K562 (cell line): ENCODE data around the gene PTPN13. TPM values are rescaled to one million over a fixed set of nuclear protein-coding genes. Genes with fewer than 3 reads are reported as not detected.

Source experiments
- ATAC-seq: fragments of 200-7000 bp; cut with Tn5 transposase; 3 replicates; pipeline ENCODE4 v1.9.1; 2020; ENCODE audit warnings: moderate library complexity
- BruUV-seq: library from RNA; stranded (reverse); fragments of 400-500 nt; replicated peaks from 2 replicates; lab custom pipeline; 2021; lab: Mats Ljungman, UMichigan
- CTCF ChIA-PET: fragments of 300-600 bp; formaldehyde crosslinking; extraction: SDS; loops from one replicate; lab custom pipeline; 2021; ENCODE audit warnings: low intra/inter-chr PET ratio; lab: Yijun Ruan, JAX
- POLR2A ChIA-PET: fragments of 300-600, 350-650 bp; sonication (Branson Sonifier 250); formaldehyde crosslinking; extraction: SDS; loops from one replicate; lab custom pipeline; 2021; ENCODE audit warnings: antibody characterized with exemption, inconsistent platforms; lab: Yijun Ruan, JAX
- DNase-seq, 4 experiments: peaks; one replicate each; pipeline versions ENCODE4 v3.0.0 to v3.0.0-alpha.2; 2011 to 2018; ENCODE audit warnings: low spot score in 3 of 4, mixed read lengths in 3 of 4; ENCODE audit errors: extremely low read depth in 1 of 4
- FAIRE-seq: peaks from 2 replicates; lab custom pipeline; 2011; peaks lifted over from hg19 to GRCh38; lab: Jason Lieb, UNC
- H2AFZ ChIP-seq: 2 replicates; pipeline ENCODE4 v1.6.0; 2011; ENCODE audit warnings: low read depth, low read length, control low read depth, inconsistent platforms
- H3K27ac ChIP-seq: fragments of 200-600 bp; 3 replicates; pipeline ENCODE4 v1.8.0; 2011; ENCODE audit warnings: low read depth, mild to moderate bottlenecking, control low read depth, inconsistent platforms, low read length, moderate library complexity, mixed read lengths; ENCODE audit errors: extremely low read depth
- H3K27me3 ChIP-seq, 2 experiments: fragments of 300-600 bp in 1 of 2; 2 replicates in 1 of 2; 3 replicates in 1 of 2; pipeline versions ENCODE4 v1.6.0 to v1.8.0; 2011; ENCODE audit warnings: inconsistent platforms in 2 of 2, low read length in 2 of 2, mild to moderate bottlenecking in 1 of 2, mixed read lengths in 1 of 2, moderate library complexity in 1 of 2; ENCODE audit not compliant: control insufficient read depth in 2 of 2, insufficient read depth in 2 of 2
- H3K36me3 ChIP-seq: fragments of 300-600 bp; 3 replicates; pipeline ENCODE4 v1.8.0; 2011; ENCODE audit warnings: mild to moderate bottlenecking, low read length, inconsistent platforms; ENCODE audit not compliant: control insufficient read depth, insufficient read depth
- H3K4me1 ChIP-seq, 2 experiments: fragments of 200-600 bp in 1 of 2; replicated peaks in 1 of 2; 2 replicates in 1 of 2; 3 replicates in 1 of 2; pipeline versions ENCODE4 v1.5.1 to v1.8.0; 2011; ENCODE audit warnings: inconsistent platforms in 2 of 2, low read length in 2 of 2, mild to moderate bottlenecking in 1 of 2, mixed read lengths in 1 of 2, moderate library complexity in 1 of 2; ENCODE audit not compliant: control insufficient read depth in 2 of 2, insufficient read depth in 2 of 2
- H3K4me2 ChIP-seq: 2 replicates; pipeline ENCODE4 v1.6.1; 2011; ENCODE audit warnings: low read length, control low read depth, inconsistent platforms, mixed read lengths; ENCODE audit not compliant: insufficient read depth
- H3K4me3 ChIP-seq: fragments of 200-600 bp; sonication (generic), shearing (Covaris generic); 2 replicates; pipeline ENCODE4 v1.5.1; 2016; ENCODE audit warnings: control low read depth, inconsistent platforms
- H3K79me2 ChIP-seq: fragments of 200-600 bp; 3 replicates; pipeline ENCODE4 v1.8.0; 2011; ENCODE audit warnings: low read length, inconsistent platforms; ENCODE audit not compliant: control insufficient read depth, insufficient read depth
- H3K9ac ChIP-seq, 2 experiments: 2 replicates each; pipeline versions ENCODE4 v1.6.0 to v1.6.1; 2011; ENCODE audit warnings: low read depth in 2 of 2, low read length in 2 of 2, control low read depth in 1 of 2, inconsistent platforms in 1 of 2, mild to moderate bottlenecking in 1 of 2, mixed read lengths in 1 of 2; ENCODE audit not compliant: insufficient read depth in 1 of 2
- H3K9me1 ChIP-seq: one replicate; pipeline ENCODE4 v1.6.0; 2011; ENCODE audit warnings: inconsistent platforms, mild to moderate bottlenecking, low read length, moderate library complexity; ENCODE audit not compliant: control insufficient read depth, insufficient read depth
- H3K9me3 ChIP-seq: replicated peaks from 2 replicates; pipeline ENCODE4 v1.5.1; 2011; ENCODE audit warnings: low read depth, low read length, inconsistent platforms; ENCODE audit not compliant: control insufficient read depth, insufficient read depth
- H4K20me1 ChIP-seq: replicated peaks from 2 replicates; pipeline ENCODE4 v1.6.1; 2011; ENCODE audit warnings: low read length, inconsistent platforms, mixed read lengths; ENCODE audit not compliant: control insufficient read depth, insufficient read depth
- BRD9 ChIP-seq: fragments of 450-650 bp; IDR thresholded peaks from 2 replicates; pipeline ENCODE4 v1.6.1; 2018; ENCODE audit warnings: low read depth; ENCODE audit not compliant: partially characterized antibody
- C11orf30 ChIP-seq: fragments of 450-650 bp; IDR thresholded peaks from 2 replicates; pipeline ENCODE4 v1.6.1; 2016; ENCODE audit warnings: low read depth, mild to moderate bottlenecking
- ELF2 ChIP-seq: fragments of 250-450 bp; sonication (Bioruptor Pico); IDR thresholded peaks from 2 replicates; pipeline ENCODE4 v1.5.0; 2021; ENCODE audit warnings: mild to moderate bottlenecking
- POLR2B ChIP-seq: fragments of 450-650 bp; IDR thresholded peaks from 2 replicates; pipeline ENCODE4 v1.6.1; 2018; ENCODE audit warnings: low read depth; ENCODE audit not compliant: partially characterized antibody
- PTTG1 ChIP-seq: fragments of 450-650 bp; IDR thresholded peaks from 2 replicates; pipeline ENCODE4 v1.6.1; 2016; ENCODE audit warnings: low read depth, mild to moderate bottlenecking, missing genetic modification characterization, missing compliant biosample characterization
- TCF7 ChIP-seq: sonication (generic); IDR thresholded peaks from 2 replicates; pipeline ENCODE4 v1.6.1; 2016; ENCODE audit warnings: antibody characterized with exemption, borderline replicate concordance
- ZNF124 ChIP-seq: sonication (generic); formaldehyde crosslinking; IDR thresholded peaks from 2 replicates; pipeline ENCODE4 v1.8.1; 2022; ENCODE audit warnings: missing genetic modification reagents
- ZNF778 ChIP-seq: fragments of 450-650 bp; formaldehyde crosslinking; IDR thresholded peaks from 2 replicates; pipeline ENCODE4 v1.4.0; 2020; ENCODE audit warnings: mild to moderate bottlenecking, moderate library complexity
- WGBS: fragments of 100-300 bp; shearing (Covaris generic); methylation state at CpG from one replicate; pipeline ENCODE4 v1.1.6; 2016; ENCODE audit warnings: low coverage, mixed read lengths; ENCODE audit not compliant: insufficient coverage; ENCODE audit errors: missing lambda C conversion rate; 5-methylcytosine and 5-hydroxymethylcytosine counted together
- in situ Hi-C: fragments of 300-500 bp; cut with MboI; formaldehyde crosslinking; loops from 4 replicates; pipeline ENCODE4 v1.15.0; 2018; ENCODE audit warnings: inconsistent platforms, mixed read lengths
- intact Hi-C: fragments of 100-400 bp; cut with micrococcal nuclease; formaldehyde crosslinking; loops from 2 replicates; pipeline ENCODE4 v1.14.2; 2022
- polyA plus RNA-seq, 8 experiments: library from polyadenylated mRNA; depleted of rRNA in 4 of 8; stranded (reverse) in 5 of 8; unstranded in 3 of 8; fragments of >200 nt; fragmentation: Nextera tagmentation in 2 of 8; fragmentation: Illumina TruSeq in 1 of 8; extraction: Ambion mirVana in 2 of 8; extraction: Trizol in 1 of 8; gene quantifications; 2 replicates each; pipeline versions ENCODE4 v1.2.1 to v1.2.3, GENCODE V29; 2011 to 2014; ENCODE audit warnings: inconsistent platforms in 1 of 8, missing spikeins in 1 of 8
- total RNA-seq, 7 experiments: library from RNA; depleted of rRNA in 6 of 7; stranded (reverse); fragments of >200 nt in 6 of 7; fragmentation: Illumina TruSeq in 2 of 7; extraction: Trizol in 2 of 7; gene quantifications; 2 replicates each; pipeline versions ENCODE4 v1.2.1 to v1.2.3, GENCODE V29; 2011 to 2021; ENCODE audit warnings: low replicate concordance in 1 of 7
- TF ChIP-seq, protein P1 (sequence below): fragments of 450-650 bp; IDR thresholded peaks from 2 replicates; pipeline ENCODE4 v1.6.1; 2016; ENCODE audit warnings: missing biosample characterization, missing genetic modification characterization

PTPN13 gene
- total and polyA plus RNA-seq, 9 of the 15 experiments (the other 6 are each of a cell fraction or from before 2014, with no cell fraction given), result 0.33 TPM; not detected in 8

DNA sequence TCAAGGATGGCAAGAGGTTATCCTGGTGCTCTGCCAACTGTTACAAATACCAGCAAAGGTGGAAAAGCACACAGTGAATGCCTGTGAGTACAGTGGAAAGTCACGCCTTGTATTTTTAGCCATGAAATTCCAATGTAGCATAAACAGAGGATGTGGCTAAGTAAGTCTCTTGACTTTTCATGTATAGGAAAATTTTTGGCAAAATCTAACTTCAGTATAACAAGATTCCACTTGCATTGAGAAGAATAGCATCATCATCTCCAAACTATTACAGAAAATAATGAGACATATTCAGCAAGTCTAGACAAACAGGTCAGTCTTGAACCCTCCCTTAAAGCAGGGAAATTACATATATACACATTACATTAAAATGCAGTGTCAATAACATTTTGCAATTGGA, 247.2 kb downstream of the PTPN13 start (continued):
- TF ChIP-seq BRD9, result no peak
- TF ChIP-seq, all 486 proteins: peak for 0

DNA sequence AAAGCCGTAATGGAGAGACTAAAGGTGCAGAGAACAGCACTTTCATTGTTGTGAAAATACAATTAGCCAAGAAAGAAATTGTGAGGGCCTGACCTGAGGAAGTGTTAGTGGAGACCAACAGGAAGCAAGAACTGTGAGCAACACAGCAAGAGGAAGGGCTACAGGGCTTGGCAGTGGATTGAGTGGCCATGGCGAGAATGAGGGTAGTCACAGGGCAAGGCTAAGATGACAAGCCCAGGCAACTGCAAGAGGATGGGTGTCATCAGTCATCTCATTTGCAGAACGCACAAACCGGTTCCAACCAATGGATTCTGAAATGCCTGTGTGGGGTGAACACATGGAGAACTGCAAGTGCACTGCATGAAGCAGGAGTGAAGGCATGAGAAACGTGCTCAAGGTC, 251.5 kb downstream of the PTPN13 start:
- 0% methylated on average over 5 of the region's 5 CpGs for WGBS
- Histone ChIP-seq H3K36me3 (no peaks in the 10 kb centered on the region), H3K4me2 (no peak overlapping the region), H3K27me3 (peaks cover 8 to 15% of the 10 kb centered on the region in 2 experiments; a peak in 4 of 5 replicates), H2AFZ (no peak overlapping the region), H3K9ac (no peak overlapping the region), H3K27ac (no peak overlapping the region), H3K4me1 (no peaks in the 10 kb centered on the region), H3K79me2 (no peaks in the 10 kb centered on the region), H3K9me1 (peaks cover 3% of the 10 kb centered on the region), H3K9me3 (no peaks in the 10 kb centered on the region), H3K4me3 (no peak overlapping the region), H4K20me1 (no peaks in the 10 kb centered on the region)
- CTCF ChIA-PET, result no interaction called here
- in situ Hi-C loops (no loop called here), intact Hi-C loops (no loop called here)
- FAIRE-seq (no peak), DNase-seq (no peak), ATAC-seq (no peak)
- POLR2A ChIA-PET, result no interaction called here
- no peak for TF ChIP-seq ZNF778 (CRISPR knock-in tag)
- no peak for TF ChIP-seq PTTG1 (tag)
- no peak for TF ChIP-seq POLR2B
- TF ChIP-seq ELF2 (CRISPR knock-in tag), result no peak
- no TSS peak for BruUV-seq

DNA sequence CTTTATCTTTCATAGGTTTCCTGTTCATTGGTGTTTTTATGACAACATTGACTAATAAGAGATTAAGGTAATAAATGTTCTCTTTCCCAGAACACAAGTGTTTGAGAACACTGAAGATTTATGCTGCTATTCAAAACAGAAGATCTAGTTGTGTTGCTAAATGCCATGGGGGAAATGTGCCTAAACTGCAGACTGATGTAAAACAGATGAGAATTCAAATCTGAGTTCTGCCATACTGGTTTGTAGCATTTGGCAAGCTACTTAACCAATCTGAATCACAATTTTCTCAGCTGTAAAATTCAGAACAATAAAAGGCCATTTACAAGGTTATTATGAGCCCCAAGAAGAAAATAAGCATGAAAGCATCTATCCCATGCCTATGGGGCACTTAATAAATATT, 252.8 kb downstream of the PTPN13 start:
- no TSS peak for BruUV-seq
- Histone ChIP-seq H3K27me3 (peaks cover 8 to 15% of the 10 kb centered on the region in 2 experiments; a peak in 4 of 5 replicates), H3K4me3 (no peak overlapping the region), H3K4me2 (no peak overlapping the region), H3K79me2 (no peaks in the 10 kb centered on the region), H2AFZ (no peak overlapping the region), H3K4me1 (no peaks in the 10 kb centered on the region), H3K9me1 (peaks cover 3% of the 10 kb centered on the region), H4K20me1 (no peaks in the 10 kb centered on the region), H3K9ac (no peak overlapping the region), H3K9me3 (no peaks in the 10 kb centered on the region), H3K36me3 (no peaks in the 10 kb centered on the region), H3K27ac (no peak overlapping the region)
- no peak for DNase-seq
- in situ Hi-C loops (no loop called here), intact Hi-C loops (no loop called here)
- ChIA-PET CTCF (no interaction called here), POLR2A (no interaction called here)
- no peak for ATAC-seq
- FAIRE-seq, result no peak
- TF ChIP-seq, protein P1, sequence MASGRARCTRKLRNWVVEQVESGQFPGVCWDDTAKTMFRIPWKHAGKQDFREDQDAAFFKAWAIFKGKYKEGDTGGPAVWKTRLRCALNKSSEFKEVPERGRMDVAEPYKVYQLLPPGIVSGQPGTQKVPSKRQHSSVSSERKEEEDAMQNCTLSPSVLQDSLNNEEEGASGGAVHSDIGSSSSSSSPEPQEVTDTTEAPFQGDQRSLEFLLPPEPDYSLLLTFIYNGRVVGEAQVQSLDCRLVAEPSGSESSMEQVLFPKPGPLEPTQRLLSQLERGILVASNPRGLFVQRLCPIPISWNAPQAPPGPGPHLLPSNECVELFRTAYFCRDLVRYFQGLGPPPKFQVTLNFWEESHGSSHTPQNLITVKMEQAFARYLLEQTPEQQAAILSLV (tag), result no peak
- no peak for TF ChIP-seq C11orf30
- no peak for TF ChIP-seq ZNF124 (CRISPR knock-in tag)
- no peak for TF ChIP-seq TCF7
